CD4-positive, alpha-beta T cell treated with Interleukin-21 for 1 hour (primary cell): ENCODE measurements around the gene PIGU.
A peak's percentile ranks its signal among the peaks of the same experiment; 100 is the strongest.
"Not testable (repeated sequence)": the region's sequence is repeated elsewhere in the genome, so short reads cannot be mapped to it uniquely, and the experiment has no call there.

ENCODE experiments used
- DNase-seq: peaks from one replicate; pipeline ENCODE4 v3.0.0-alpha.2; 2020

The PIGU gene

GRCh38 chr20:34706912-34707784, 30.3 kb upstream of the PIGU start:
- no peak for DNase-seq

DNA sequence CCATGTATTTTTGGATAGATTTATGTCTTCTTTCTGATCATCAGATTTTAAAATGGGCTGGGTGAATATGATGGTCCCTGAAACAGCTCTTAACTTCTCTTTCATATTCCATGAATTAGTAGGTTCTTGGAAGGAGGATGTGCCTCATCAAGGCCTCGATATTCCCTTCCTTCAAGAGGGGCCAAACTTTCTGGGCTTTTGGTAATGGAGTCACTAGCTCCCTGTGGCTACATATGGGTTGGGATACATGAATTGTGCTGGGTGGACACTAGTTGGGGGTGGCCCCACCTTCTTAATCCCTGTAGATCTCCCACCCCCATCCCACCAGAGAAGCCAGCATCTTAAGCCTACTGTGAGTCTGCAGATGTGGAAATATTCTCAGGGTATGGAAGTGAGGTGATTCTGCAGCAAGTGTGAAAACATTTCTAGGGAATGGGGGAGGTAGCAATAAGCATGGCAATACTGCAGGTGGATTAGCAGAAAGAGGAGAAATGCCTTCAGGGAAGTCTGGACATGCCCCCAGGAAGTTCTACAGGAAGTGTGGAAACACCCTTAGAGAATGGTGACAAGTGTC, 29.5 kb upstream of the PIGU start:
- DNase-seq, result no peak

DNA sequence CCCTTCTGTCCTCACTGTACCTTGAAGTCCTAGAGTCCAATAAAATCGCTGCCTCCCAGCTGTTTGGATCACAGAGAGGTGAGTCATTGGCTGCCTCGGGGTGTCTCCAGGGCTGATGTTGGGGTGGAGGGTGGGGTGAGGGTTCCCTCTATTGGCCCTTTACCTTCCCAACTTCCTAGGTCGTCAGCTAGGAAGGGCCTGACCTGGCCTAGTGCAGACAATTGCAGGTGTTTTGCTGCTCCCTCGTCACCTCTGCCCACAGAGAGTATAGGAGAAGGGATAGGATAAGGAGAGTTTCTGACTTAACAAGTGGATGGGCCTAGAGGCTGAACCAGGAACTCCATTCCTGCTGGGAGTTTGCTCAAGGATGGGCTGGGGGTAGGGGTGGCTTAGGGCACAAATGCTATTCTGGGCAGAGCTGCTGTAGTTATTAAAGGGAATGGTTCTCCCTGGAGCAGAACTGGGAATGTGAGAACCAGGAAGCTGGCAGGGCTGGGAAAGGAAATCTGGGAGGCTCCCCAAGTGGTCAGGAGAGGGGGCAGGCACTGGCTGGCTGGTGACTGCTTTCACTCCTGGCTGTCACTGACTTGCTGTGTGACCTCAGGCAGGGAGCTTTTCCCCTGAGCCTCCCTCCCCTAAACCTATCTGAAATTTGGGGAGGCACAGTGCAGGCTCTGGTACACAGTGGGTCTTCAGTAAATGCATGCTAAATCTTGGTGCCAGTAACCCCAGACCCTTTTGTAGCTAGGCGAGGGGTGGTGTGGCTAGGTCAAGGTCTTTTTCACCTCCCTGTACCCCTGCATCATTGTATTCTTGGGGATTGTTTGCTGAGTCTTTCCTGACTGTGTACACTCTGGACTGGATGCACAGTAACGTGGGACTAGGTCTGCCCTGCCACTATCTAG, 28.8 kb upstream of the PIGU start:
- DNase-seq, result peak; percentile 19

- DNase-seq, result no peak
Observed at GRCh38 chr20:34705008-34705396, 28.1 kb upstream of the PIGU start.

DNA sequence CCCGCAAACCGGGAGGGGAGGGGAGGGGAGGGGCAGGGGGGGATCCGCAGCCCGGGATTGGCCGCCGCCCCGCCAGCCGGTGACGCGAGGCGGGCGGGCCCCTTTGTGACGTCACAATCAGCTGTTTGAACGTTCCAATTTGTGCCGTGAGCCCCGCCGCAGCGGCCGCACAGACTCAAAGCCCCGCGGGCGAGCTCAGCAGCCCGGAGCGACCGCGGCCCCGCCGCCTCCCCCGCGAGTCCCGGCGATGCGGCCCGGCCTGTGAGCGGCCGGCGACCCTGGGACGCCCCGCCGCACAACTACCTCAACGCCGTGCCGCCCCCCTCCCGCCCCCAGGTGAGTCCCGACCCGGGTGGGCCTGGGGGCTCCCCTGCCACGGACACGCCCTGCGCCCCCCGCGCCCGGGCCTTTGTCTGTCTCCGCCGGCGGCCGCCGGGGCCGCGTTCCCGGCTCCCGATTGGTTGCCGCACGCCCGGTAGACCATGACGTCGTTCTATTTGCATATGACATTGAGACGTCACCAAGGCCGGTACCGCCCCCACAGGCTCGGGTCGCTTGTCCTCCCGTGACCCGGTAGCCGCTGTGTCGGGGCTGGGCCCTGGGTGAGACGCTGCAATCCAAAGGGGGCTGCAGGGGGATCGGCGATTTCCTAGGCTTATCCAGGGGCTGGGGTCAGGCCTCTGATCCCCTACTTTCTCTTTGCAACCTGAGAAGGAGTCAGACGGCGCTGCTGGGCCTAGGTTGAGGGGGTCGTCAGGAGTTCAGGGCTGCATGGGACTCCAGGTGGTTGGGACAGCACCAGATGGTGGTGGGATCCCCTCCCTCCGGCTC, 27.5 kb upstream of the PIGU start, which contains the start of gene TP53INP2:
Gene TP53INP2, plus strand, starts transcription at position 168 of the 831 bp plus-strand sequence. CDS start 4,396 bp downstream, outside the sequence.
- DNase-seq, result peak; percentile 93

- DNase-seq, result peak; percentile 19
Observed at GRCh38 chr20:34703424-34704176, 26.7 kb upstream of the PIGU start.

GRCh38 chr20:34703061-34703423, 26.1 kb upstream of the PIGU start:
- no peak for DNase-seq

- DNase-seq, result no peak
Observed at GRCh38 chr20:34701405-34702085, 24.7 kb upstream of the PIGU start.

DNA sequence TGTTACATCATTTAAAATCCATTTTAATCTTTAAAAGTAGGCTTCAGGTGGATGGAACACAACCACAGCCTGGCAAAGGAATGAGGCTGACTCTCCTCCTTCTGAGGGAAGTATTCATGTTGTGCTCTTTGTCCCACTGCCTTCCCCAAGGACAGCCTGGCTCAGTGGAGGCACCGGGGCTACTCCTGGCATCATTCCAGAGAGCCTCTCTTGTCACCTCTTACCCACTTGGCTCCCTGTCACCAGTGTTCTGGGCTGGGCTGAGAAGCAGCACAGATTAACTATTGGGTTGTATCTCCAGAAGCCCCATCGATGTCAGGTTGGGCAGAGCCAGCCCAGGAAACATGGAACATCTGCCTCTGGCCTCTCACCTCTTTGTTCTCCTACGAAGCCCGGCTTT, 16.5 kb upstream of the PIGU start:
- DNase-seq, result no peak

GRCh38 chr20:34691838-34692237, 14.9 kb upstream of the PIGU start:
- DNase-seq, result no peak

- no peak for DNase-seq
Observed at GRCh38 chr20:34689486-34689885, 12.6 kb upstream of the PIGU start.

DNA sequence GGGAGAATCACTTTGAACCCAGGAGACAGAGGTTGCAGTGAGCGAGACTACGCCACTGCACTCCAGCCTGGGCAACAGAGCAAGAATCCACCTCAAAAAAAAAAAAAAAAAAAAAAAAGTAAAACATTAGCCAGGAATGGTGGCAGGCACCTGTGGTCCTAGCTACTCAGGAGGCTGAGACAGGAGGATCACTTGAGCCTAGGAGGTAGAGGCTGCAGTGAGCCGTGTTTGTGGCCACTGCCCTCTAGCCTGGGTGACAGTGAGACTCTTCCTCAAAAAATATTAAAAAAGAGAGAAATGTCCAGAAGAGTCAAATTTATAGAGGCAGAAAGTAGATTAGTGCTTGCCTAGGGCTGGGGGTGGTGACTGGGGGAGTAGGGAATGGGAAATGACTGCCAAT, 6.8 kb upstream of the PIGU start:
- no peak for DNase-seq

DNA sequence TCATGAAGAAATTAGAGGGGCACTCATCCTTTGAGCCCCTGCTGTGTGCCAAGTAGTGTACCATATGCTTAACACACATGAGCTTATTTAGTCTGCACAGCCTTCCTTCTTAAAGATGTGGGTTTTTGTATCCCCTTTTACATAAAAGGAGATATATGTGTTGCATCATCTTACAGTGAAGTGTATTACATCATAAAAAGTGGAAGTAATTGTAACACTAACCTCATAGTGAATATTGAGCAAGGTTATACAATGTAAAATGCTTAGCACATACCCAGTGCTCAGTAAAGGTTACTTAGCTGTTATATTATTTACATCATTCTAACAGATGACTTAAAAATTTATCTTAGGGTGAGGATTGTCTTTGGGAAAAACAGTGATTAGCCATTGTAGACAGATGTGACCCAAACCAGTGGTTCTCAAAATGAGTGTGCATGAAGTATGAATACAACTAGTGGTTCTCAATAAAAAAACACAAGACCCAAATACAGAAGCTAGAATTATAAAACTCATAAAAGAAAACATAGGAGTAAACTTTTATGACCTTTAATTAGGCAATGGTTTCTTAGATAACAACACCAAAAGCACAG, 3.8 kb upstream of the PIGU start:
- DNase-seq, result no peak

- DNase-seq, result no peak
Observed at GRCh38 chr20:34675993-34676641, 775 bp downstream of the PIGU start.

DNA sequence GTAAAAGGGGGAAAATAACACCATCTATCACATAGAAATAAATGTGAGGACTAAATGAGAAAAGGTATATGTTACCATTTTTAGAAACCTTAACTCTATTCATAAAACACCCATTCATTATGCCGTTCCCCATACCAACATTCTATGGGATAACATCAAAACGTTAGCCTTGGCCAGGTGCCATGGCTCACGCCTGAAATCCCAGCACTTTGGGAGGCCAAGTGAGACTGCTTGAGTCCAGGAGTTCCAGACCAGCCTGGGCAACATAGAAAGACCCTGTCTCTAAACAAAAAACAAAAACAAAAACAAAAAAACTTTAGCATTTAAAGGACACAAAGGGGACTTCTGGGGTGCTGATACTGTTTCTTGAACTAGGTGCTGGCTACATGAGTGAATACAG, 1.3 kb downstream of the PIGU start:
- no peak for DNase-seq

GRCh38 chr20:34673412-34673811, 3.5 kb downstream of the PIGU start:
- no peak for DNase-seq

- no peak for DNase-seq
Observed at GRCh38 chr20:34669094-34669493, 7.8 kb downstream of the PIGU start.

- not testable (repeated sequence) for DNase-seq
Observed at GRCh38 chr20:34664751-34665150, 12.1 kb downstream of the PIGU start.

DNA sequence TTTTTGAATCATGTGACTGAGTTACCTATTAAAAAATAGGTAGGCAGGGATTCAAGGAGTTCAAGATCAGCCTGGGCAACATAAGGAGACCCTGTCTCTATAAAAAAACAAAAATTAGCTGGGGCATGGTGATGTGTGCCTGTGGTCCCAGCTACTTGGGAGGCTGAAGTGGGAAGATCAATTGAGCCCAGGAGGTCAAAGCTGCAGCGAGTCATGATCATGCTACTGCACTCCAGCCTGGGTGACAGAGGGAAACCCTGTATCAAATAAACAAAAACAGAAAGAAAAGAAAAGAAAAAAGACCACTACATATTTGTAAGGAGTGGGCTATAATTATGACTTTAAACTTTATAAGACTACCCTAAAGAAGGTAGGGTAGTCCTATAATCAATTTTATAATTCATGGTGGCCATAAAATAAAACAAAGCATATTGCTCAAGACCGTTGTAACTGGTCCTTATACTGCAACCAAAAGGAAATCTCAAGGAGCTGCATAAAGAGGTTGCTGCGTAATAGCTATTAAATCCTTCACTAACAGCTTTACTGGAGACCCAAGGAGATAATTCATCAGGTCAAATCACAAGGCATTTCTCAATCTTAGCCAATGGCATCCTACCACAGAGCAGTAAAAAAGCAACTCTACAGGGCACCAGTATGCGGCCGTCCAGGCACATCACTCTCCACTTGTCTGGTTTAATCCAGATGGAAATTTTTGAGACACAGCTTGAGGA, 13.5 kb downstream of the PIGU start:
- no peak for DNase-seq
